SK-N-SH treated with all-trans-retinoic acid at 6 μM for 48 hours (cell line): ENCODE measurements around the gene HGS.

Experiments used
- ATAC-seq: fragments of 200-7000 bp; cut with Tn5 transposase; 3 replicates; pipeline ENCODE4 v1.9.1; 2020; ENCODE audit warnings: mild to moderate bottlenecking, moderate library complexity
- ARNTL ChIP-seq: fragments of 450-650 bp; formaldehyde crosslinking; IDR thresholded peaks from 2 replicates; pipeline ENCODE4 v1.5.0; 2020; ENCODE audit warnings: low read depth, mild to moderate bottlenecking, moderate library complexity, borderline replicate concordance
- BACH2 ChIP-seq: fragments of 250-450 bp; sonication (Bioruptor Pico); IDR thresholded peaks from 2 replicates; pipeline ENCODE4 v1.9.0; 2021; ENCODE audit warnings: mild to moderate bottlenecking, borderline replicate concordance
- CSDC2 ChIP-seq: fragments of 250-450 bp; sonication (Bioruptor Pico); IDR thresholded peaks from 2 replicates; pipeline ENCODE4 v1.5.0; 2020; ENCODE audit warnings: mild to moderate bottlenecking, moderate library complexity
- CSRNP3 ChIP-seq: fragments of 250-450 bp; sonication (Bioruptor Pico); IDR thresholded peaks from 2 replicates; pipeline ENCODE4 v1.5.1; 2021; ENCODE audit warnings: mild to moderate bottlenecking, moderate library complexity
- ESRRG ChIP-seq: fragments of 250-450 bp; sonication (Bioruptor Pico); IDR thresholded peaks from 2 replicates; pipeline ENCODE4 v1.6.1; 2021; ENCODE audit warnings: mild to moderate bottlenecking
- GLIS3 ChIP-seq: fragments of 250-450 bp; sonication (Bioruptor Pico); IDR thresholded peaks from 2 replicates; pipeline ENCODE4 v1.5.0; 2020; ENCODE audit warnings: mild to moderate bottlenecking, moderate library complexity
- ISL1 ChIP-seq: fragments of 250-450 bp; sonication (Bioruptor Pico); IDR thresholded peaks from 2 replicates; pipeline ENCODE4 v2.1.2; 2022; ENCODE audit warnings: mild to moderate bottlenecking, moderate library complexity
- OSR1 ChIP-seq: fragments of 250-450 bp; sonication (Bioruptor Pico); IDR thresholded peaks from 2 replicates; pipeline ENCODE4 v1.8.0; 2022; ENCODE audit warnings: moderate library complexity, mild to moderate bottlenecking, inconsistent platforms
- PATZ1 ChIP-seq: fragments of 250-450 bp; sonication (Bioruptor Pico); IDR thresholded peaks from 2 replicates; pipeline ENCODE4 v1.8.0; 2020; ENCODE audit warnings: mild to moderate bottlenecking, moderate library complexity, borderline replicate concordance
- POU6F1 ChIP-seq: fragments of 250-450 bp; sonication (Bioruptor Pico); IDR thresholded peaks from 2 replicates; pipeline ENCODE4 v1.8.0; 2021; ENCODE audit warnings: low read depth, mild to moderate bottlenecking, moderate library complexity, borderline replicate concordance
- SNAI2 ChIP-seq: fragments of 250-450 bp; sonication (Bioruptor Pico); IDR thresholded peaks from 2 replicates; pipeline ENCODE4 v1.5.0; 2020; ENCODE audit warnings: mild to moderate bottlenecking, moderate library complexity
- TCF4 ChIP-seq: fragments of 250-450 bp; sonication (Bioruptor Pico); IDR thresholded peaks from 2 replicates; pipeline ENCODE4 v1.8.0; 2021; ENCODE audit warnings: mild to moderate bottlenecking, moderate library complexity, borderline replicate concordance
- TOX ChIP-seq: fragments of 250-450 bp; sonication (Bioruptor Pico); IDR thresholded peaks from 2 replicates; pipeline ENCODE4 v1.8.0; 2021; ENCODE audit warnings: mild to moderate bottlenecking, moderate library complexity, borderline replicate concordance
- ZC3H10 ChIP-seq: fragments of 250-450 bp; sonication (Bioruptor Pico); IDR thresholded peaks from 2 replicates; pipeline ENCODE4 v1.5.1; 2021; ENCODE audit warnings: mild to moderate bottlenecking, moderate library complexity
- ZFP3 ChIP-seq: fragments of 250-450 bp; sonication (Bioruptor Pico); IDR thresholded peaks from 2 replicates; pipeline ENCODE4 v1.5.0; 2020; ENCODE audit warnings: mild to moderate bottlenecking, moderate library complexity
- ZFP30 ChIP-seq: fragments of 450-650 bp; formaldehyde crosslinking; IDR thresholded peaks from 2 replicates; pipeline ENCODE4 v1.5.0; 2022; ENCODE audit warnings: mild to moderate bottlenecking, moderate library complexity
- ZNF565 ChIP-seq: fragments of 450-650 bp; formaldehyde crosslinking; conservative IDR thresholded peaks from 2 replicates; pipeline ENCODE4 v1.5.0; 2020; ENCODE audit warnings: low read depth, mild to moderate bottlenecking, moderate library complexity
- ZNF70 ChIP-seq: fragments of 450-650 bp; formaldehyde crosslinking; IDR thresholded peaks from 2 replicates; pipeline ENCODE4 v1.5.0; 2020; ENCODE audit warnings: mild to moderate bottlenecking, moderate library complexity
- TF ChIP-seq, protein P1 (sequence below): fragments of 250-450 bp; sonication (Bioruptor Pico); IDR thresholded peaks from 2 replicates; pipeline ENCODE4 v1.5.1; 2020; ENCODE audit warnings: low read depth, mild to moderate bottlenecking, moderate library complexity
- TF ChIP-seq, protein P2 (sequence below): fragments of 250-450 bp; sonication (Bioruptor Pico); IDR thresholded peaks from 2 replicates; pipeline ENCODE4 v1.5.0; 2020; ENCODE audit warnings: mild to moderate bottlenecking, moderate library complexity

The HGS gene

DNA sequence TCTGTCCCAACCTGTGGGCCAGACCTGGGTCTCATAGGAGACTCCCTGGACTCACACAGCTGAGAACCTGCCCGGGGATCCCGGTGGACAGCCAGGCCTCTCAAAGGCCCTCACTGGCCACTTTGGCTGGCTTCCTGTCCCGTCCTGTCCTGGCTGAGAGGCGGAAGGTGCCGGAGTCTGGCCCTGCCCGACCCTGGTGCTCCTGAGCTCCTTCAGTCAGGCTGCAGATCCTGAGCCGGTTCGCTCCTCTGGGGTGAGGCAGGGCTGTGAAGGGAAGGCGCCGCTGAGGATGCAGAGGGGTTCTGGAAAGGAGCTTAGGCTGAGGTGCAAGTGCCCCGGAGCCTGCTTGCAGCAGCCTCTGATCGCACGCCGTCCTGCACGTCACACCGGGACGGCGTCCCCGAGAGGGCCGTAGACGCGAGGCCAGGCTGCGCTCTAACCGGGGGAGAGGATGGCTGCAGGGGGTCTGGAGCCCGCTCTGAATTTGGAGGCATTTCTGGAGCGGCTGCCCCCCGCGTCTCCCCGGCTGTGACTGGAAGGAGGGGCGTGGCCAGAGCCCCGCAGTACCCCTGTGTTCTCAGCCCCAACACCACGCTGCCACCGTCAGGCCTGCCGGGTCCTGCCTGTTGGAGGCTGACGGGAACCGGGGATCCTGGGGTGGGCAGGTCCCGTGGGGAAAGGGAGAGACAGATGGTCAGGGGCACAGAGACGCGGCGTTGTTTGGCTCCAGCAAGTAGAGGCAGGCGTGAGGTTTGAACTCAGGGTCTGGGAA lies 4.1 kb downstream of the HGS start:
- TF ChIP-seq, protein P1, sequence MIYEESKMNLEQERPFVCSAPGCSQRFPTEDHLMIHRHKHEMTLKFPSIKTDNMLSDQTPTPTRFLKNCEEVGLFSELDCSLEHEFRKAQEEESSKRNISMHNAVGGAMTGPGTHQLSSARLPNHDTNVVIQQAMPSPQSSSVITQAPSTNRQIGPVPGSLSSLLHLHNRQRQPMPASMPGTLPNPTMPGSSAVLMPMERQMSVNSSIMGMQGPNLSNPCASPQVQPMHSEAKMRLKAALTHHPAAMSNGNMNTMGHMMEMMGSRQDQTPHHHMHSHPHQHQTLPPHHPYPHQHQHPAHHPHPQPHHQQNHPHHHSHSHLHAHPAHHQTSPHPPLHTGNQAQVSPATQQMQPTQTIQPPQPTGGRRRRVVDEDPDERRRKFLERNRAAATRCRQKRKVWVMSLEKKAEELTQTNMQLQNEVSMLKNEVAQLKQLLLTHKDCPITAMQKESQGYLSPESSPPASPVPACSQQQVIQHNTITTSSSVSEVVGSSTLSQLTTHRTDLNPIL (CRISPR knock-in tag): no peak
- TF ChIP-seq ZNF70 (CRISPR knock-in tag): no peak
- no peak for TF ChIP-seq ESRRG
- TF ChIP-seq GLIS3 (CRISPR knock-in tag): no peak
- TF ChIP-seq CSDC2: no peak
- TF ChIP-seq CSRNP3 (CRISPR knock-in tag): no peak
- no peak for TF ChIP-seq TCF4 (CRISPR knock-in tag)
- no peak for ATAC-seq

DNA sequence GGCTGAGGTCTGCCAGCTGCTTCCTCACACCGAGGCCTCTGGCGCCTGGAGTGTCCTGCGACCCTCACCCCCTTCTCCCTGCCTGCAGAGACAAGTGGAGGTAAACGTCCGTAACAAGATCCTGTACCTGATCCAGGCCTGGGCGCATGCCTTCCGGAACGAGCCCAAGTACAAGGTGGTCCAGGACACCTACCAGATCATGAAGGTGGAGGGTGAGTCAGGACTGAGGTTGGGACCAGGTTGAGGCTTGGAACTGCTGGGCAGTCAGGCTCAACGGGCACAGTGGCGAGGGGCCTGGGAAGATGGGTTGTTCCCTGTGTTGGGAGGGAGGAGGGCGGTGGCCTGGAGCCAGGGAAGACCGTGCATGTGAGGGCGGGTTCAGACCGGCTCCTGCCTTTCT lies 4.8 kb downstream of the HGS start:
- no peak for ATAC-seq
- TF ChIP-seq TOX (no peak), POU6F1 (CRISPR knock-in tag) (no peak), OSR1 (CRISPR knock-in tag) (no peak), GLIS3 (CRISPR knock-in tag) (no peak), CSRNP3 (CRISPR knock-in tag) (no peak), ZFP3 (CRISPR knock-in tag) (no peak), ZC3H10 (CRISPR knock-in tag) (no peak), TCF4 (CRISPR knock-in tag) (no peak), ISL1 (CRISPR knock-in tag) (no peak), ZNF565 (CRISPR knock-in tag) (no peak), SNAI2 (CRISPR knock-in tag) (no peak), ARNTL (CRISPR knock-in tag) (no peak), BACH2 (CRISPR knock-in tag) (no peak), ZFP30 (CRISPR knock-in tag) (no peak), PATZ1 (CRISPR knock-in tag) (no peak), ZNF70 (CRISPR knock-in tag) (no peak)
- TF ChIP-seq, protein P2, sequence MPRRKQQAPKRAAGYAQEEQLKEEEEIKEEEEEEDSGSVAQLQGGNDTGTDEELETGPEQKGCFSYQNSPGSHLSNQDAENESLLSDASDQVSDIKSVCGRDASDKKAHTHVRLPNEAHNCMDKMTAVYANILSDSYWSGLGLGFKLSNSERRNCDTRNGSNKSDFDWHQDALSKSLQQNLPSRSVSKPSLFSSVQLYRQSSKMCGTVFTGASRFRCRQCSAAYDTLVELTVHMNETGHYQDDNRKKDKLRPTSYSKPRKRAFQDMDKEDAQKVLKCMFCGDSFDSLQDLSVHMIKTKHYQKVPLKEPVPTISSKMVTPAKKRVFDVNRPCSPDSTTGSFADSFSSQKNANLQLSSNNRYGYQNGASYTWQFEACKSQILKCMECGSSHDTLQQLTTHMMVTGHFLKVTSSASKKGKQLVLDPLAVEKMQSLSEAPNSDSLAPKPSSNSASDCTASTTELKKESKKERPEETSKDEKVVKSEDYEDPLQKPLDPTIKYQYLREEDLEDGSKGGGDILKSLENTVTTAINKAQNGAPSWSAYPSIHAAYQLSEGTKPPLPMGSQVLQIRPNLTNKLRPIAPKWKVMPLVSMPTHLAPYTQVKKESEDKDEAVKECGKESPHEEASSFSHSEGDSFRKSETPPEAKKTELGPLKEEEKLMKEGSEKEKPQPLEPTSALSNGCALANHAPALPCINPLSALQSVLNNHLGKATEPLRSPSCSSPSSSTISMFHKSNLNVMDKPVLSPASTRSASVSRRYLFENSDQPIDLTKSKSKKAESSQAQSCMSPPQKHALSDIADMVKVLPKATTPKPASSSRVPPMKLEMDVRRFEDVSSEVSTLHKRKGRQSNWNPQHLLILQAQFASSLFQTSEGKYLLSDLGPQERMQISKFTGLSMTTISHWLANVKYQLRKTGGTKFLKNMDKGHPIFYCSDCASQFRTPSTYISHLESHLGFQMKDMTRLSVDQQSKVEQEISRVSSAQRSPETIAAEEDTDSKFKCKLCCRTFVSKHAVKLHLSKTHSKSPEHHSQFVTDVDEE (CRISPR knock-in tag): no peak
